HEK293T (cell line): Measurements from ENCODE around the gene NUBPL.

ENCODE experiments used
- CTCF ChIA-PET: fragments of 350-600 bp; formaldehyde crosslinking; extraction: SDS; loops from one replicate; lab custom pipeline; 2021; ENCODE audit warnings: antibody characterized with exemption, inconsistent platforms; lab: Yijun Ruan, JAX
- POLR2A ChIA-PET: fragments of 350-600 bp; formaldehyde crosslinking; extraction: SDS; loops from one replicate; lab custom pipeline; 2020; ENCODE audit warnings: antibody characterized with exemption, inconsistent platforms; lab: Yijun Ruan, JAX
- DNase-seq: peaks from one replicate; pipeline ENCODE4 v3.0.0; 2012; ENCODE audit warnings: mixed read lengths; ENCODE audit errors: extremely low spot score
- ARNT ChIP-seq: fragments of 450-650 bp; IDR thresholded peaks from 2 replicates; pipeline ENCODE4 v1.6.1; 2017; ENCODE audit warnings: mild to moderate bottlenecking
- BHLHE40 ChIP-seq: fragments of 450-650 bp; IDR thresholded peaks from 2 replicates; pipeline ENCODE4 v1.6.1; 2016; ENCODE audit warnings: mild to moderate bottlenecking, moderate library complexity, borderline replicate concordance
- CTBP1 ChIP-seq: fragments of 450-650 bp; IDR thresholded peaks from 2 replicates; pipeline ENCODE4 v1.6.1; 2016; ENCODE audit warnings: borderline replicate concordance
- ELF4 ChIP-seq: fragments of 450-650 bp; IDR thresholded peaks from 2 replicates; pipeline ENCODE4 v1.6.1; 2017; ENCODE audit warnings: antibody characterized with exemption
- FOXA1 ChIP-seq: fragments of 450-650 bp; IDR thresholded peaks from 2 replicates; pipeline ENCODE4 v1.6.1; 2016; ENCODE audit warnings: mild to moderate bottlenecking
- FOXK2 ChIP-seq: fragments of 450-650 bp; IDR thresholded peaks from 2 replicates; pipeline ENCODE4 v1.6.1; 2016; ENCODE audit warnings: mild to moderate bottlenecking
- FOXM1 ChIP-seq: fragments of 450-650 bp; IDR thresholded peaks from 2 replicates; pipeline ENCODE4 v1.6.1; 2017; ENCODE audit warnings: mild to moderate bottlenecking, borderline replicate concordance
- HDGF ChIP-seq: fragments of 450-650 bp; IDR thresholded peaks from 2 replicates; pipeline ENCODE4 v1.6.1; 2017; ENCODE audit warnings: antibody characterized with exemption, borderline replicate concordance
- L3MBTL2 ChIP-seq: fragments of 450-650 bp; conservative IDR thresholded peaks from 2 replicates; pipeline ENCODE4 v1.6.1; 2016; ENCODE audit warnings: mild to moderate bottlenecking
- LEF1 ChIP-seq: fragments of 450-650 bp; IDR thresholded peaks from 2 replicates; pipeline ENCODE4 v1.6.1; 2017; ENCODE audit warnings: mild to moderate bottlenecking, borderline replicate concordance
- NFRKB ChIP-seq: fragments of 450-650 bp; IDR thresholded peaks from 2 replicates; pipeline ENCODE4 v1.6.1; 2016; ENCODE audit warnings: mild to moderate bottlenecking, moderate library complexity
- PKNOX1 ChIP-seq: fragments of 450-650 bp; IDR thresholded peaks from 2 replicates; pipeline ENCODE4 v1.6.1; 2016
- SP1 ChIP-seq: fragments of 450-650 bp; IDR thresholded peaks from 2 replicates; pipeline ENCODE4 v1.6.1; 2017
- SUZ12 ChIP-seq: fragments of 450-650 bp; IDR thresholded peaks from 2 replicates; pipeline ENCODE4 v1.6.1; 2016; ENCODE audit warnings: mild to moderate bottlenecking
- TARDBP ChIP-seq: fragments of 450-650 bp; IDR thresholded peaks from 2 replicates; pipeline ENCODE4 v1.6.1; 2016
- ZNF384 ChIP-seq: fragments of 450-650 bp; IDR thresholded peaks from 2 replicates; pipeline ENCODE4 v1.6.1; 2016

NUBPL gene

DNA sequence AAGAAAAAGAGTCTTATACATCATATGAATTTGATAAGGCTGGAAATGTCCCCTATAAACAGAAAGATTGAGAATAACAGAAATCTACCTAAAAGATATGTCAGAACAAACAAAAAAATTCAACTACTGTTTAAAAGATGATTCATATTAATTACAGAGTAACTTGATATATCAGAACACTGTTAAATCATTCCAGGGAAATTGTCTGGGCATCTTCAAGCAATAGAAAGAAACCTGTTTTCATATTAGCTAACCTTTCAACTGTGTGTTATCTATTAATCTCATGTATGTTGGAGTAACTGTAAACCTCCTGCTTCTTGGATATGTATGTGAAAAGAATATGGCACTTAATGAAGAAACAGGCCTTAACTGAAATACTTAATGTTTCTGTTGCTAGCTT is 96.7 kb downstream of the NUBPL start:
- DNase-seq, result no peak
- CTCF ChIA-PET, result interaction anchor here (0.6 kb wide), 2 partner anchors 11 to 590 kb away, joined by 3 read pairs; no protein-coding TSS in a partner anchor
- POLR2A ChIA-PET, result no interaction called here

DNA sequence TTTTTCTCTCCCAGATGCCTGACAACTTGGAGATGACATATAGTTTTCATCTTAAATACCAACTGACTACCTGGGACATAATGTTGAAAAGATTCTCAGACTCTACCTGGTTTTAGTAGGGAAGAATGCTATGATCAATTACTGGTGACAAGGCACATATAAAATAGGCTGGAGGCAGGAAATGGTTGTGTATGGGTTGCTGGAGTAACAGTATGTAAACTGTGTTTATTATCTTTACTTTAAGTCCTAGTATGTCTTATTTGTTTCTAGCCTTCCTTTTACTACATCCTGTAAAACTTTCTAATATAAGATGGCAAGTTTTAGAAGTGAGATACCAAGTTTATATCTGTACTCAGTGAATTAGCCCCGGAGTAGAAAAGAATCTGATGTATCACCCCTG is 98.1 kb downstream of the NUBPL start:
- no peak for DNase-seq
- ChIA-PET POLR2A (no interaction called here), CTCF (interaction anchor here (1.1 kb wide), 1 partner anchor 28 kb away, joined by 3 read pairs; no protein-coding TSS in a partner anchor)
- TF ChIP-seq HDGF, result no peak
- no peak for TF ChIP-seq LEF1
- TF ChIP-seq CTBP1, result no peak
- no peak for TF ChIP-seq ZNF384
- no peak for TF ChIP-seq NFRKB
- TF ChIP-seq FOXK2, result no peak
- TF ChIP-seq SUZ12, result no peak
- TF ChIP-seq ELF4, result no peak
- TF ChIP-seq ARNT, result no peak
- TF ChIP-seq PKNOX1, result no peak
- no peak for TF ChIP-seq L3MBTL2
- TF ChIP-seq BHLHE40, result no peak
- TF ChIP-seq FOXA1, result no peak
- TF ChIP-seq TARDBP, result no peak
- no peak for TF ChIP-seq SP1
- no peak for TF ChIP-seq FOXM1

More for the DNA sequence above, 96.7 kb downstream of the NUBPL start:
- TF ChIP-seq ARNT (no peak), ELF4 (no peak), FOXM1 (no peak), SP1 (no peak), ZNF384 (no peak), SUZ12 (no peak)

DNA sequence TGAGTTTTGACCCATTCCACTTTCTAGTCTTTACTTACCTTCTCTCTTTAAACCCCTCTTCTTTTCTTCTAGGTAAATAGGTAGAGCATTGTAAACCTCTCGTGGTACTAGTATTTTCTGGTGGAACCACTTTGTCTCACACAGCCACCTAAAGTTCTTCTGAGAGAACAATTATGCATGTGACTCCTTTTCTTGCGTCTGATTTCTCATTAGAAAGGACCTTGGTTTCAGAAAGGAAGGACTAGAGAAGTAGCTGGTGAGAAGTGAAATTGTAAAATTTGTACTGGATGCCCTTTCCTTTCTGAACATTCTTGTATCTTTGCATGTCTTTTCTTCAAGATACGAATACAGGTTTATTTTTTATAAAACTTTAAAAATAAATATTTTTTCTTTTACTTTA is 99.0 kb downstream of the NUBPL start:
- POLR2A ChIA-PET, result no interaction called here
- TF ChIP-seq CTBP1 (no peak), FOXA1 (no peak), FOXM1 (no peak), ARNT (no peak), NFRKB (no peak), SP1 (no peak), ELF4 (no peak)
- CTCF ChIA-PET, result no interaction called here
- DNase-seq, result no peak

DNA sequence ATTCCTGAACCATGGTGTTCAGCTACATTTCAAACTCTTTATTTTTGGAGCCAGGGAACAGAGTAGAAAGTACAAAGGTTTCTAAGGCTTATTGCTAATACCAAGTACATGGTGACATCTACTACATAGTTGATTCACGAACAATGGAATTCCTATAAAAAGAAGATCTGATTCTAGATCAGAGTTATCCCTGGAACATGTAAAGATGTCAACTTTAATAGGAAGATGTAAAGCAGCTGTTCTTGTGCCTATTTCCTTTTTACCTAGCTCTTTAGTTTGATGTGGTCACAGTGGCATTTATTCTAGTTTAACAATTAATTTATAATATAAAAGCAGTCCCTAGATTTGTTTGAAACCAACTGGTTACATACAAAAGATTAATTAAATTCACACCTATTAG is 99.5 kb downstream of the NUBPL start:
- DNase-seq, result no peak
- ChIA-PET POLR2A (no interaction called here), CTCF (no interaction called here)
- no peak for TF ChIP-seq FOXA1
- no peak for TF ChIP-seq ELF4
- no peak for TF ChIP-seq CTBP1

DNA sequence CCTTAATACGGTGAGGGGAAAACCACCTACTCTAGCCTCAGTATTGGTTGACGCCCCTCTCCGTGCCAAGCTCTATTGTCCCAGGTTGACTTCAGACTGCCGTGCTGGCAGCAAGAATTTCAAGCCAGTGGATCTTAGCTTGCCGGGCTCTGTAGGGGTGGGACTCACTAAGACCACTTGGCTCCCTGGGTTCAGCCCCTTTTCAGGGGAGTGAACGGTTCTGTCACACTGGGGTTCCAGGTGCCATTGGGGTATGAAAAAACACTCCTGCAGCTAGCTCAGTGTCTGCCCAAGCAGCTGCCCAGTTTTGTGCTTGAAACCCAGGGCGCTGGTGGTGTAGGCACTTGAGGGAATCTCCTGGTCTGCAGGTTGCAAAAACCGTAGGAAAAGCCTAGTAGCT is 107.1 kb downstream of the NUBPL start:
- TF ChIP-seq PKNOX1 (no peak), BHLHE40 (no peak), FOXA1 (no peak), CTBP1 (no peak), LEF1 (no peak), FOXM1 (no peak), FOXK2 (no peak), SUZ12 (no peak), ARNT (no peak), HDGF (no peak), SP1 (no peak), NFRKB (no peak), ELF4 (no peak)
- CTCF ChIA-PET, result no interaction called here
- POLR2A ChIA-PET, result no interaction called here
- DNase-seq, result no peak

DNA sequence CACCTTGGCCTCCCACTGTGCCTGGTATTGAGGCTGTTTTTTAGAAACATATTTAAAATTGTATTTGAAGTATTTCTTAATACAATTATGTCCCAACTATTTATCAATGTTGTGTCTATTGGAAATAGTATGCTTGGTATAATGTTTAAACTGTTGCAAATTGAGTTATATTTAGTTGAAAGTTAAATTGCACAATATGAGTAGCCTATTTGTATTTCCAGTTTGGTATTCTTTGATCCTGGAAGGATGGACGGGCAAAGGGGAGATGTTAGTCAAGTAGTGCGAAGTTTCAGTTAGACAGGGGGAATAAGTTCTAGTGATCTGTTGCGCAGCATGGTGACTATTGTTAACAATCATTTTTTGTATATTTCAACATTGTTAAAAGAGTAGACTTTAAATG is 111.5 kb downstream of the NUBPL start:
- no peak for DNase-seq
- no peak for TF ChIP-seq PKNOX1
- no peak for TF ChIP-seq TARDBP
- ChIA-PET CTCF (no interaction called here), POLR2A (no interaction called here)

- no peak for DNase-seq
- CTCF ChIA-PET, result no interaction called here
- TF ChIP-seq CTBP1 (no peak), SP1 (no peak), L3MBTL2 (no peak), PKNOX1 (no peak), SUZ12 (no peak), ARNT (no peak)
- POLR2A ChIA-PET, result no interaction called here
Observed at GRCh38 chr14:31677052-31677451, 115.8 kb downstream of the NUBPL start.
